Endometrium (tissue), 2 donors: ENCODE results near the gene EP400.

Experiments
- FAIRE-seq: peaks from 2 replicates; lab custom pipeline; 2012; peaks lifted over from hg19 to GRCh38; lab: Jason Lieb, UNC
- donor health status: control.
- donor health status: control.

Gene EP400

DNA sequence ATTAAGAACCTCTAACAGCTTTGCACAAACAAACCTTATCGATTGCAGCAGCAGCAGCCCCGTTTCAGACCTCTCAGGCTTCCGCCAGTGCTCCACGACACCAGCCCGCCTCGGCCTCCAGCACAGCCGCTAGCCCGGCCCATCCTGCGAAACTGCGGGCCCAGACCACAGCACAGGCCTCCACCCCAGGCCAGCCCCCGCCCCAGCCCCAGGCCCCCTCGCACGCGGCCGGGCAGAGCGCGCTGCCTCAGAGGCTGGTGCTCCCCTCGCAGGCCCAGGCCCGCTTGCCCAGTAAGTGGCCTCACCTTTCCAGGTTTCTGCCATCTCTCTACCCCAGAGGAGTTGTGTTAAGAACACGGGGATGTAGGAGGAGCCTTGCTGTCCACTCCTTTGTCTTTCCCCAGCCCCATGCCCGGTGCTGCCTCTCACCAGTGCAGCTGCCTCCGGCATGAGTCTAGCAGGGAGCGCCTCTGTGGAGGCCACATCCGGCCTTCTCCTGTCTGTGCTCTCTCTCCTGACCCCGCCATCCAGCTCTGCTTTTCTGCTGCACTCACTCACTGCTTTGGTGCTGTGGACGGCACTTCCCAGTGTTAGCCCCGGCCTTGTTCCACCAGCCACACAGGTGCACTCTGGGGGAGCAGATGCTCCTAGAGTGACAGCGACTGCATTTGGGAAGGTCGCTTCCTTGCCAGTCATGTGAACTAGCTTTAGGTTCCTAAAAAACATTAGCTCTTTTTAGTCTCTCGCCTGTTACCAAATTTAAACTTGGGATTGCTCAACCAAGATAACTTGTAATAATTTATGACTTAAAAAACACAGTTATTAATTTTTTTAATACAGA lies 71.5 kb downstream of the EP400 start:
- no peak for FAIRE-seq

DNA sequence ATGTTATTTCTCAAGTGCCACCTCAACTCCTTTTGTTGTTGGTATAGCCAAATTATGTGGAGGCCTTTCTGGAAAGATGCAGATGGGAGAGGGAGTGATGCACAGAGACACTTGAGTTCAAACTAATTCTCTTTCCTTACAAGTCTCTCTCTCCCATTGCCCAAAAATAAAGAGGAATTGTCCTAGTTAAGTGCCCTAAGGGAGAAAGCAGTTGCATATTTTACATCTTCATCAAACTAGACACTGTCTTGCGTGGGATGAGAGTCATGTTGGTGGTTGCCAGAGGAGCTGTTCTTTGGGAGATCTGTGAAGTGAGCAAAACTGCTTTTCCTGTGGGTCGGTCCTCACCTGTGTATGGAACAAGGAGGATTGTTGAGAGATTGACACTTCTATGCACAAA lies 72.2 kb downstream of the EP400 start:
- FAIRE-seq: no peak

DNA sequence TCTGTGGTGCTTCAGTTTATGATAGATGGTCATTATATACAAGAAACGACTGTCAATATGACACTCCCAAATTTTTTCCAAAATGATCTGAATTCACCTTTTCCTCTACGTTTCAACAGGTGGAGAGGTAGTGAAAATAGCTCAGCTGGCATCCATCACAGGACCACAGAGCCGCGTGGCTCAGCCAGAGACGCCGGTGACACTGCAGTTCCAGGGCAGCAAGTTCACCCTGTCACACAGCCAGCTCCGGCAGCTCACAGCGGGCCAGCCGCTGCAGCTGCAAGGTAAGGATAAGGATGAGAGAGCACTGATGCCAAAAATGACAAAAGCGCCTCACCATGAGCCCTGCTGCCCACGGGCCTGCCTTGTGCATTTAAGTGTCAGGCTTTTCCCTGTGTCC lies 73.9 kb downstream of the EP400 start:
- FAIRE-seq: no peak

DNA sequence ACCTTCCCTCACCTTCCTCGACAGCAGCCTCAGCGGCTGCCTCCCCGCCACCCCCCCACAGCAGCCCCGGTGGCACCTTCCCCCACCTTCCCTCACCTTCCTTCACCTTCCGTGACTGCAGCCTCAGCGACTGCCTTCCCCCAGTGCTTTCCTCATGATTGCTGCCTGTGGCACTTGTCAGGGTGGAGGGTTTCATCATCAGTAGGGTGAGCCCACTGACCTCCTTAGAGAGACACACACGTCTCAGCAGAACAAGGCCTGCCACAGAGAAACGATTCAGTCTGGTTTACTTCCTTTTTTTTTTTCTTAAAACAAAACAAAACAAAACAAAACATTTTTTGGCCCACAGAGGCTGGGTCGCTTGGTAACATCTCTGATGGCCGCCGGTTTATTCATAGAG lies 75.0 kb downstream of the EP400 start:
- no peak for FAIRE-seq

DNA sequence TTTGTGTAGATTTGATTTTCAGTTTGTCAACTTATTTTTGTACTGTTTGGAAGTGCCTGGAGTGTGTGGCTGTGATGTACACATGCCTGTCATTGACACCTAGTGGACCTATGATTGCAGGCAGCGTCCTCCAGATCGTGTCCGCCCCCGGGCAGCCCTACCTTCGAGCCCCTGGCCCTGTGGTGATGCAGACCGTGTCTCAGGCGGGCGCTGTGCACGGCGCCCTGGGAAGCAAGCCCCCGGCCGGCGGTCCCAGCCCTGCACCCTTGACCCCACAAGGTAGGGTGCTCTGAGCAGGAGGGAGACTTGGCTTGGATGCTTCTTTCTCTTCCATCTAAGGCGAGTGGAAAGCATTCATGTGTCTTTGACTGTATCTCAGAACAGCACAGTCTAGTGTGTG lies 75.8 kb downstream of the EP400 start:
- no peak for FAIRE-seq

DNA sequence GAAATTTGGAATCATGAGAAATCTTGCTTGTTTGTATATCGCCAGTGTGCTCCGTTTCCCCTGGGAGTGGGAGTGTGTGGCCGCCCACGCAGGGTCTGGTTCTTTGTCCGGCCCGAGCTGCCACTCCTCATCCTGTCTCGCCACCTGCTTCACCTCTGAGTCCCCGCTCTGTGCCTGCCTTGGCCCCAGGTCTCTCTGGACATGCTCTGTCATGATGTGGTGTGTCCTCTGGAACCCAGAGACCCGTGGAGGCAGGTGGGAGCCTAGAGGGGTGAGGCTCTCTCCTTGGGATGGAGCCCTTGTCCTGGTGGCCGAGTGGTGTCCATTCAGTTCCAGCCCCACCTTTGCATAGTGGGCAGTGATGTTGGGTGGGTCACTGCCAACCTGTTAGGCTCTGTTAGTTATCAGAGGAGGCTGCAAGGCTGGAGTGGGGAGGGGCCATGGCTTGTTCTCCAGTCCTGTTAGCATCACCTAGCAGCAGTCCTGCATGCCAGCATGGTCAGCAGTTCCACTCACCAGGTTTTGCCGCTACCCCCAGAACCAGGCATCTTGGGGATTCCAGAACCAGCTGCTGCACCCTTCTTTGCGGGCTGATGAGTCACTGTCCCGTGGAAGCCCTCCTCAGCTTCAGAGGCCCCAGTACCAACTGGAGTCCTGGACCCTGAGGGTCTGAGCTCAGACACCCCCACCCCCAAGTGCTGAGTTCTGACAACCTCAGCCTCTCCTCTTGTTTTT lies 76.5 kb downstream of the EP400 start:
- FAIRE-seq: no peak

DNA sequence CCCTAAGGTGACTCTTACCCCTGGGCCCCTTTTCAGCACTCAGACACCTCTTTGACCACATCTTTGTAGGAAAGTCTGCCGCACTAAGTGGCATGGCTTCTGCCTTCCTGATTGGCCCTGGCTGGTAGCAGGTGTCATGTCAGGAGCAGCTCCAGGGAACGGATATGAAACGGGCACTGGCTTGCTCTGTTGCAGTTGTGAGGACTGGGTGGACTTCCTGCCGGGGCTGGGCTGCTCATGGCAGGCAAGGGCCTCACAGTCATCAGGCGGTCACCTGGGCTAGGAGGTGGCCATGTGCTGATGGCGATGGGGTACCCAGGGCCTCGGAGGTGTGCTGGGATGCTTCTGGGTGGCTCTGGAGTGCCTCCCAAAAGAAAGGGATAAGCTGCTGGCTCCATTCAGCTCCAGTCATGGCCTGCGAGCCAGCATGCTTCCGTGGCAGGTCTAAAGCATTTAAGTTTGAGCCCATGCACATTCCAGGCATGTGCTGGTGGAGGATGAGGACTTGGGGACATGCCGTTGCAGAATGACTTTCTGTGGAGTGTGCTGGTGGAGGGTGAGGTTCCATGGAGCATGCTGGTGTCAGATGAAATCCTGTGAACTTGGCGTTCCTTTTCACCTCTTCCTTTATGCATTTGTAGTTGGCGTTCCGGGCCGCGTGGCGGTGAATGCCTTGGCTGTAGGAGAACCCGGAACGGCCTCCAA lies 77.2 kb downstream of the EP400 start:
- FAIRE-seq: no peak

DNA sequence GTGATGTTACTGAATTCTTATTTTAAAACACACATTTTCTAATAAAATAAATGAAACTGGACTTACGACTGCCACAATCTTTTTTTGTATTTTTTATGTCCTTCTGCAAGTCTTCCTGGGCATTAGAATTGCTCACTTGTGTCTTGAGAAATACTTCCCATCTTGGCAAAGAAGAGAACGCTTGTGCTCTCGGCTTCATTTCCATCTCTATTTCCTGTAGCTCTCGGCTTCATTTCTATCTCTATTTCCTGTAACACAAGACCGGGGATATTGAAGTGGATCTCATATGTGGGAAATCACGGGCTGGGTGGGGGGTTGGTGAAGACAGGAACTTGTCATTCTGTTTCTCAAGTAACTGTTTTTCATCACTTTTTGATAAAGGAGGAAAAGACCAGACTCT lies 77.9 kb downstream of the EP400 start:
- no peak for FAIRE-seq

DNA sequence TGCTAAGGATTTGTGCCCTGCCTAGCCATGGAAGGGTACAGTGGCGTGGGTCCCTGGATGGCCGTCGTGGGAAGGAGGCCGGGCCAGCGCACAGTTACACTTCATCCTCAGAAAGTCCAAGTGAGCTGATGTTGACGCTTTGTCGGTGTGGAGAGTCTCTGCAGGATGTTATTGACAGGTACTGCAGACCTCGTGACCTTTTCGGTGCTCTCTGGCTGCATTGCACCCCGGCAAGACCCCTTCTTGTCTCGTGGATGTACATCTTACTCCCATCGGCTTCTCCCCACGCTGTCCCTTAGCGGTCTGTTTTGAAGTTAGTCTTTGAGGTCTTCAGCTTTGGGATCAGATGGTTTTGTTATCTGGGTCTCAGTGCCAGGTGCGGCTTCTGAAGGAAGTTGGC lies 78.4 kb downstream of the EP400 start:
- FAIRE-seq: no peak

DNA sequence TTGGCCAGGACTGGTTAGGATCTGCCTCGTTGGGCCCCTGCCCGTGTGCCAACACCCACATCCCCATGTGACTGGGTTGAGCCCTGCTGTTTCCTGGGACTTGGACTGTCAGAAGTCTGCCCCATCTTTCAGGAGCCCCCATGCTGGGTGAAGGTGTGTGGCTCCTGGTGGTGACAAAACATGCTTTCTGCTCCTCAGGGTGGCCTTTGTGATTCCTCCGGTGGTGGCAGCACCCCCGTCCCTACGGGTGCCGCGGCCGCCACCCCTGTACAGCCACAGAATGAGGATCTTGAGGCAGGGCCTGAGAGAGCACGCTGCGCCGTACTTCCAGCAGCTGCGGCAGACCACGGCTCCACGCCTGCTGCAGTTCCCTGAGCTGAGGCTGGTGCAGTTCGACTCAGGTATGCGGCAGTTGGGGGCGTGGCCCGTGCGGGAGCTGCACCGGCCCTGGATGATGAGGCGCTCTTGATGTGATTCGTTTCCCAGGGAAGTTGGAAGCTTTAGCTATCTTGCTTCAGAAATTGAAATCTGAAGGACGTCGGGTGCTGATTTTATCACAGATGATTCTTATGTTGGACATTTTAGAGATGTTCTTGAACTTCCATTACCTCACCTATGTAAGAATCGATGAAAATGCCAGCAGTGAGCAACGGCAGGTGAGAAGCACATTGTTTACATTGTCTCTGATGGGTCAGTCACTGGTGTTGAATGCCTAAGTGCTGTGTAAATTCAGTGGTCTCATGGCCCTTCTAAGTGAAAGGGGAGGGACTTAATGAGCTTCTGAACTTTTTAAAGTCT lies 80.0 kb downstream of the EP400 start:
- FAIRE-seq: no peak

DNA sequence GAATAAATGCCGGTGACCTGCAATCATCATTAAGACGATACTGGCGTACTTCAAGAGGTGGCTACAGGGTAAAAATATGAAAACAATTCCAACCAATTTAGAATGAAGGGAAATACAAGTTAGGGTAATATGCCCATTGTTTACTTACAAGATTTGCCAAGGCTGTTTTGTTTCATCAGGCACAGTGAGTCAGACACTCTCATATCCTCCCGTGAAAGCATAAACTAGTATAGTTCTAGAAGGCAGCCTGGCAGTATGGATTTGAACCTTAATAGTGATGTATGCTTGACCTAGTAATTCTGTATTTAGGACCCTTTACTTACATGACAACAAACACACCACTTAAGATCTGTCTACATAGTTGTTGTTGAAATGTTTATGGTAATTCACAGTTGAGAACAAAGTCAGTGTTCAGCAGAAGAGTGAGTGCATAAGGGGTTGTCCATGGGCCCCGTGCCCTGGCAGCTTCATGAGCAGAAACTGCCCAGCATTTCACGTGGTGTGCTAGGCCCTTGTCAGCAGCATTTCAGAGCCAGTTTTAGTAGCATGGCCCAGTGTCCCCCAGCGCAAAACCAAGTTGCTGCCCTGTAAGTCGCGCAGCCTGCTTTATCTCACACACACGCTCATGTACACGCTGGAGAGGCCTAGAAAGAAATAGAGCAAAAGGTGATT lies 80.8 kb downstream of the EP400 start:
- no peak for FAIRE-seq

DNA sequence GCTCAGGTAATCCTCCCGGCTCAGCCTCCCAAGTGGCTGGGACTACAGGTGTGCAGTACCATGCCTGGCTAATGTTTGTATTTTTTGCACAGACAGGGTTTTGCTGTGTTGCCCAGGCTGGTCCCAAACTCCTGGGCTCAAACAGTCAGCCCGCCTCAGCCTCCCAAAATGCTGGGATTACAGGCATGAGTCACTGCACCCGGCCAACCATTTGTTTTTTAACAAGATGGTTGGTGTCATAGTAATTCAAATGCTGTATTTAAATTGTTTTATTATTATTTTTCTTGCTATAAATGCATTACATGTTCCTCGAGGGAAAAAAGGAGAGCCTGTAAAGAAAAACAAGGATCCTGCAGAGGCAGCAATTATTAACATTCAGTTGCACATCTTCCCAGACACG lies 83.9 kb downstream of the EP400 start:
- FAIRE-seq: no peak

DNA sequence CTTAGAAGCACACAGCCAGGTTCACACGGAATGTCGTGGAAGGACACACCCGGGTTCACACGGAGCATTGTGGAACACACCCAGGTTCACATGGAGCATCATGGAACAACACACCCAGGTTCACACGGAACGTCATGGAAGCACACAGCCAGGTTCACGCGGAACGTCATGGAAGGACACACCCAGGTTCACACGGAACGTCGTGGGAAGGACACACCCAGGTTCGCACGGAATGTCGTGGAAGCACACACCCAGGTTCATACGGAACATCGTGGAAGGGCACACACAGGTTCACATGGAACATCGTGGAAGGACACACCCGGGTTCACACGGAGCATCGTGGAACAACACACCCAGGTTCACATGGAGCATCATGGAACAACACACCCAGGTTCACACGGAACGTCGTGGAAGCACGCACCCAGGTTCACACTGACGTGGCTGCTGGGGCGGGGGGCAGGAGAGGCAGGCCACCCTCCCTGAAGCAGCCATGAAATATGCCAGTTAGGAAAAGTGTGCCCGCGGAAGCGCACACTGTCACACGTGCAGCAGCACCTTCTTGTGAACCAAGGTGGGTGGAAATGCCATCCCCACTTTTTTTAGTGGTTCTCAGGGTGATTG lies 86.4 kb downstream of the EP400 start:
- no peak for FAIRE-seq

DNA sequence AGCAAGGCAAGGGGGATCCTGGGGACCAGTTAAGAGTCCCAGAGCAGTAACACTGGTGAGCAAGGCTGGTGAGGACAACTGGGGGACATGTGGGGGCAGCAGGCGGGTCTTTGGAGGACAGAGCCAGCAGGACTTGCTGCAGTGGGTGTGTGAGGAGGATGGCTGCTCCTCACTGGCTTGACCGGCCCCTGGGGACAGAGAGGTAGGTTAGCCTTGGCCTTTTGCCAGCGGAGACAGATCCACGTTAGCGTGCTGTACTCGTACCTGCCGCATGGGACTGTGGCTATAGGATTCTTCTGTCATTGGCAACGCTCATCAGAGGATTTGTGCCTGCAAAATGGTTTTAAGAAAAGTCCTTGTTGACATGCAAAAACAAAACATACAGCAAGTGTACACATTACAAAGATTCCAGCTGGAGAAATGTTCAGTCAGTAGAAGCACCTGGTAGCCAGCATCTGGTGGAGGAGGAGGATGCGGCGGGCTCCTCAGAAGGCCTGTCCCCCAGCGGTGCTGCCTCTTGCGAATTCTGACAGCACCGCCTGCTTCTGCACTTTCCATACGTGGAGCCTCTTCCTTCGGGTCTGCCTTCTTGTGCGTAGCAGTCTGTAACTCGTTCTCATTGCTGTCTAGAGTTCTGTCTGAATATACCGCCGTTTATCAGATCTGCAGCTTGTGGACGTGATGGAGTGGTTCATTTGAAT lies 91.3 kb downstream of the EP400 start:
- FAIRE-seq: no peak

DNA sequence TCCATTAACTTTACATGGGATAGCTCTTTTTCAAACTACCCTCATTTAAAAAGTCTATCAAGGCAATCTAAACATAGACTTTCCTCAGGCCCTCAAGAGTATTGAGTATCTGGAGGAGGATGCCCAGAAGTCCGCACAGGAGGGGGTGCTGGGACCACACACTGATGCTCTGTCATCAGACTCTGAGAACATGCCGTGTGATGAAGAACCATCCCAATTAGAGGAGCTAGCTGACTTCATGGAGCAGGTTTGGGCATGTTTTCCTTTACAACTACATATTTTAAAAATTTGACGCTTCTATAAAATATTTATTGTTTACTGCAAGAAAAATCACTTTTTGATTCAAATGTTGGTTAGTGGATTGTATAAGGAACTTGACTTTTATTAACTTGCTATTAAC lies 93.5 kb downstream of the EP400 start:
- no peak for FAIRE-seq

DNA sequence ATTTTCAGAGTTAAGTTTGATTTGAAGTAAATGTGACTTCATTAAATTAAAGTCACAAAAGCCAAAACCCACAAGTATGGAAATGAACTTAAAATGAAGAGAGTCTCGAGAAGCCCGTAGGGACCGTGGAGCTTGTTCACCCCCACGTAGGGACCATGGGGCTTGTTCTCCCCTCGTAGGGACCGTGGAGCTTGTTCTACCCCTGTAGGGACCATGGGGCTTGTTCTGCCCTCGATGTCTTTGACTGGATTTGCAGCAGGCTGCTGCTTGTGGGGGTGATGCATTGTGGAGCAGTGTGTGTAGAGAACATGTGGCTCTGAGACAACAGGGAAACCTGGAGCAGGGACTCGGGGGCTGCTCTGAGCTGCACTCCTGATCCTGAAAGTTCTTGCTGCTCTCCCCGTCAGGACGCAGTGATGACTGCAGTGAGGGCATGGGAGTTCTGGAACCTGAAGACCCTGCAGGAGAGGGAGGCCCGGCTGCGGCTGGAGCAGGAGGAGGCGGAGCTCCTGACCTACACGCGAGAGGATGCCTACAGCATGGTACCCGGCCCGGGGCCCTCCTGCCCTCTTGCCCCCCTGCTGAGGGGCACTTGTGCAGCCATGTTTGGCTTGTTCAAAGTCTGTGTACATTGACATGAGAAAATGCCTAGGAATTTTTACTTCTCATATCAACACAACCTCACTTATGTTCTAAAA lies 94.2 kb downstream of the EP400 start:
- no peak for FAIRE-seq

DNA sequence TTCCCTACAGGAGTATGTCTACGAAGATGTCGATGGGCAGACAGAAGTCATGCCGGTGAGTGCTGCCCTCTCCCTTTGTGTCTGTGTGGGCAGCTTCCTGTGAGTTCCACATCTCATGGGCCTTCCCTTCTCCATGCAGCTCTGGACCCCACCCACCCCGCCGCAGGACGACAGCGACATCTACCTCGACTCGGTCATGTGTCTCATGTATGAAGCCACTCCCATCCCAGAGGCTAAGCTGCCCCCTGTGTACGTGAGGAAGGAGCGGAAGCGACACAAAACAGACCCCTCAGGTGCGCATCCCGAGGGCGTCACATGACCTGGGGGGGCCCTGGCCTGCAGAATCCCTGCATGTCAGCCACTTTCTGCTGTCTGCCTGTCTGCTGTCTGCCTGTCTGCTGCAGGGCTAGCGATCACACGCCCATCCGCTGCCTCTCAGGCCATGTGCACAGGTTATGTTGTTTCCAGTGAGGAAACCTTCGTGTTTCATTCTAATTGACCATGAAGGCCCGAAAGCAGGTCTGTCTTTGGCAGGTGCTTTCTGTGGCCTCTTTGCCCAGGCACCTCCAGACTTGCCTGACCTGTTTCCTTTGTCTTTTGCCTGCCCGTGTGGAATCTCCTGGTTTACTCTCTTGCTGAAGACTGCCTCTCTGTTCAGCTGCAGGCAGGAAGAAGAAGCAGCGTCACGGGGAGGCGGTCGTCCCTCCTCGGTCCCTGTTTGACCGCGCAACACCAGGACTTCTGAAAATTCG lies 95.1 kb downstream of the EP400 start:
- FAIRE-seq: no peak

DNA sequence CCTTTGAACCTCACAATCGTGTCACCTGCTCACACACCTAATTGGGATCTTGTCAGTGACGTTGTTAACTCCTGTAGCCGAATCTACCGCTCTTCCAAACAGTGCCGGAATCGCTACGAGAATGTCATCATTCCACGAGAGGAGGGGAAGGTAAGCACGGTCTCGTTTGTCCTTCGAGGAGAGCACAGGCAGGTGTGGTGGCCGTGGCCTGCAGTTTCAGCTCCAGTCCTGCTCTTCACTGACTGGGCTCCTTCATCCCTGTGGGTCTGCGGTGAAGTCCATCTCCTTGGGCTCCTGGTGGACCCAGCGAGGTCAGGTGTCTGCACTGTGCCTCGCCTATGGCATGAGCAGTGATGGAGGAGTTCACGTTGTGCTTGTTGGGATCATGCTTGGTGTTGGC lies 96.0 kb downstream of the EP400 start:
- no peak for FAIRE-seq

DNA sequence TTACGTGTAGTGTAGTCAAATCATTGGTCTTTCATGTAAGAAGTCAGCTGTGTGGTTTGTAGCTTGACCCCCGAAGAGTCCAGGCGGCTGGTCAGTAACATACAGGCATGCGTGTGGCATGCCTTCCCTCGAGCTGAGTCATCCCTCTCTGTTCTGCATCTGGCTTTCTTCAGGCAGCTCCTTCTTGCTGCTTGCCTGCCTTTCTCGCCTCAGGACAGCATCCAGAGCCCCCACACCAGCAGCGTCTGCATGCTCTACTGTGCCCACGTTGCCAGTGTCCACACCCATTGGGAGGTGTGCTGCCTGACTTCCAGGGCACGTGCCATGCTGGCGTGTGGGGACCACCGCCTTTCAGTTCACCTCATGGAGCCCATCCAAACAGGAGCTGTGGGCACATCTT lies 96.8 kb downstream of the EP400 start:
- no peak for FAIRE-seq
